ENCODE results near the gene MYO3B. TPM values are rescaled to one million over a fixed set of nuclear protein-coding genes. Genes with fewer than 3 reads are reported as not detected.

MYO3B gene
- total RNA-seq, 4 donors from 2014 or later: 0.09 to 9.1 TPM; not detected in 2

DNA sequence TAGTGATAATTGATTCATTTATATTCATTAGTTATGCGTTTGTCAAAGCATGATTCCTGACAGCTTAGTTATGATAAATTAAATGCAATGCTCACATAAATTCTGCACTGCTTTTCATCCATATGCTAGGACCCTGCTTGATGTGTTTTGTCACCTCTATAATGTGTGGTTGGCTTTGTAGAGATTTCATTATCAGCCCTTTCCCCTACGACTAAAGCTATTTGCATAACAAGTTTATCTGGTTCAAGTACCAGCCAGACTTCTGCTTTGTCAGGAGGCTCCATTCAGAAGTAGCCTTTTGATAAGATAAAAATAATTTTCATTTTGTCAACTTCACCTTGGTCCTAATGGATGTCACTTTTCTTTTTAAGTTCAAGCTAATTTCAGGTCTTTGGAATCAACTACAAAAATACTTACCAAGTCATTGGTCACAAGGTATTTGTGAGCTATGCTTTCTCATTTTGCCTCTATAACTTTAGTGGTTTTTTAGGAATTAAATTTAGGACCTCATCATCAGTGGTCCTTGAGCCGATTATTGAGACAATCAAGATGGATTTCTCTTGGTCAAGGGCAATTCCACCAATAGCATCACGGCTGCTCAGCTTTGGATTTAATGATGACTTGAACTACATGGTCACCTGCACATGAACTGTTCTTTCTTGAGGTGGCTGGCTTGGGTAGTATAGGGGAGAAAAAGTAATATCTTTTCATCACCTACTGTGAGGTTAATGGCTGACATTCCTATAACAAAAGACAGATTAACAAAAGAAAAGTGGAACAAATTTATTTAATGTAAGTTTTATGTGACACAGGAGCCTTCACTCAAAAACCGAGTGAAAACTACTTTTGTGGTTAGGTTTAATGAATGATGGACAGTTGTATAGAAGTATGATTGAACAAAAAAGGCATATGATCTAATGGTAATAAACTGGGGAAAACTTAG is 162.1 kb downstream of the MYO3B start:
- TF ChIP-seq, protein P1, sequence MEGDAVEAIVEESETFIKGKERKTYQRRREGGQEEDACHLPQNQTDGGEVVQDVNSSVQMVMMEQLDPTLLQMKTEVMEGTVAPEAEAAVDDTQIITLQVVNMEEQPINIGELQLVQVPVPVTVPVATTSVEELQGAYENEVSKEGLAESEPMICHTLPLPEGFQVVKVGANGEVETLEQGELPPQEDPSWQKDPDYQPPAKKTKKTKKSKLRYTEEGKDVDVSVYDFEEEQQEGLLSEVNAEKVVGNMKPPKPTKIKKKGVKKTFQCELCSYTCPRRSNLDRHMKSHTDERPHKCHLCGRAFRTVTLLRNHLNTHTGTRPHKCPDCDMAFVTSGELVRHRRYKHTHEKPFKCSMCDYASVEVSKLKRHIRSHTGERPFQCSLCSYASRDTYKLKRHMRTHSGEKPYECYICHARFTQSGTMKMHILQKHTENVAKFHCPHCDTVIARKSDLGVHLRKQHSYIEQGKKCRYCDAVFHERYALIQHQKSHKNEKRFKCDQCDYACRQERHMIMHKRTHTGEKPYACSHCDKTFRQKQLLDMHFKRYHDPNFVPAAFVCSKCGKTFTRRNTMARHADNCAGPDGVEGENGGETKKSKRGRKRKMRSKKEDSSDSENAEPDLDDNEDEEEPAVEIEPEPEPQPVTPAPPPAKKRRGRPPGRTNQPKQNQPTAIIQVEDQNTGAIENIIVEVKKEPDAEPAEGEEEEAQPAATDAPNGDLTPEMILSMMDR (IDR thresholded peaks at IDR 0.05): no peak
- no peak for TF ChIP-seq POLR2A (IDR thresholded peaks at IDR 0.05)
- no peak overlapping the region for H3K4me3 ChIP-seq
- intact Hi-C loops (cut with DNase I; ENCODE audit: low total_unique reads): no loop called here
- no peak overlapping the region for H3K27ac ChIP-seq
- no peaks in the 10 kb centered on the region for H3K4me1 ChIP-seq
- no peaks in the 10 kb centered on the region for H3K36me3 ChIP-seq
- no peak for DNase-seq
- H3K27me3 ChIP-seq: no peaks in the 10 kb centered on the region
- H3K9me3 ChIP-seq: no peaks in the 10 kb centered on the region

DNA sequence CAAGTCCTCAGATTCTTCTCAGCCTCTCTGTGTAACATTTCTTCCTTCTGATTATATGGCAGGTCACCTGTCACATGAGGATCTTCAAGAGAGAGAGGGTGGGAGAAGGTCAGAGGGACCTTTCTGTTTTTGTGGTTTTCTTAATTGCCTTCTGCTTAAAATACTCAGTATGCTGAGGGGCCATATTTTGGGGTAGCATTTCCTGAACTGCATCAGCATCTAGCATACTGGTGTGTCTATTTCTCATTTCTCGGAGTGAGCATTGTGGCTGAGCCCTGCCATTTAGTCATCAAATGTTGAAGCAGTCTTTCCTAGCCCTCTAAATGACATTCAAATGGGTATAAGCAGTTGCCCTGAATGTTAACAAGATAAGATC is 162.7 kb downstream of the MYO3B start:
- intact Hi-C loops (cut with DNase I; ENCODE audit: low total_unique reads): no loop called here
- no peak overlapping the region for H3K4me3 ChIP-seq

DNA sequence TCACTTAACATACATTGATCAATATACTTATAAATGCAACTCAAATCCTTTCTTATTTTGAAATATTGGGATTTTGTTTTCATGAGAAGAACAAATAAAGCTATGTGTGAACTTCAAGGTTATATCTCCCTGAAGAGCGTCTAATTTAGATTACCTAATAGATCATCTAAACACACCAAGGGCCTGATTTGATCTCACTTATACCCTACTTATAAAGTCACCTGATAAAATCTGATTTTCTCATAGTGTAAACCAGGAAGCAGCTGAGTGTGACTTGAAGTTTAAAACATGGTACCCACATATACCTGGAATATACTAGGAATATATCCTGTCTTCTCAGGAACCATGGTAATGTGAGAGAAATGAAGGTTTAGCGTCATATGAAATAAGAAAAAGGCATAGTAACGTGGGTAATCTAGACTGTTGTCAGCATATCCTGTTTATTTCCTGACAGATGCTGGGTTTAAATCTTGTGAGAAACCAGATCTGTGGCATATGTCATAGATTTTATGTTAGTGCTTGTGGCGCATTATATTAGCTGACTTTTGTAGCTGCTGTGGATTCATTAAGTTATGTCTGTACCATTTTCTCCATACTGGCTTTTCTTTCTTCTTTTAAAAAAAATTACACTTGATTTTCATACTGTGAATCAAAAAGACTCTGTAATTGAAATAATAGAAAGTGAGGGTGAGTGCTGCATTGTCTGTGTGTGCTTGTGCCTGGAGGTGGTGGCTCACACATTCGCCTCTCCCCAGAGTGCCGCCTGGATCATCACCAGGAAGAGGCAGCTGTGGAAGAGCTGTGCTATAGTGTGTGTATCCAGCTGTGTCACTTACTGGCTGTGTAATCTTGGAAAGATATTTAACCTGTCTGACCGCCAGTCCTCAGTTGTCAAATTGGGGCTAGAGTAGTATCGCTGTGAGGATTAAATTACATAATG is 164.0 kb downstream of the MYO3B start:
- Histone ChIP-seq H3K4me1 (no peaks in the 10 kb centered on the region), H3K36me3 (no peaks in the 10 kb centered on the region), H3K9me3 (no peaks in the 10 kb centered on the region), H3K27ac (no peak overlapping the region), H3K4me3 (no peak overlapping the region), H3K27me3 (no peaks in the 10 kb centered on the region)
- no peak for DNase-seq
- intact Hi-C loops (cut with DNase I; ENCODE audit: low total_unique reads): no loop called here
- no peak for TF ChIP-seq POLR2A (IDR thresholded peaks at IDR 0.05)
- TF ChIP-seq, protein P1 (IDR thresholded peaks at IDR 0.05): no peak

More for the DNA sequence above, 162.7 kb downstream of the MYO3B start:
- no peaks in the 10 kb centered on the region for H3K9me3 ChIP-seq
- H3K27me3 ChIP-seq: no peaks in the 10 kb centered on the region
- no peak overlapping the region for H3K27ac ChIP-seq
- H3K4me1 ChIP-seq: no peaks in the 10 kb centered on the region
- H3K36me3 ChIP-seq: no peaks in the 10 kb centered on the region
- no peak for TF ChIP-seq POLR2A (IDR thresholded peaks at IDR 0.05)
- TF ChIP-seq, protein P1 (IDR thresholded peaks at IDR 0.05): no peak
- DNase-seq: no peak

DNA sequence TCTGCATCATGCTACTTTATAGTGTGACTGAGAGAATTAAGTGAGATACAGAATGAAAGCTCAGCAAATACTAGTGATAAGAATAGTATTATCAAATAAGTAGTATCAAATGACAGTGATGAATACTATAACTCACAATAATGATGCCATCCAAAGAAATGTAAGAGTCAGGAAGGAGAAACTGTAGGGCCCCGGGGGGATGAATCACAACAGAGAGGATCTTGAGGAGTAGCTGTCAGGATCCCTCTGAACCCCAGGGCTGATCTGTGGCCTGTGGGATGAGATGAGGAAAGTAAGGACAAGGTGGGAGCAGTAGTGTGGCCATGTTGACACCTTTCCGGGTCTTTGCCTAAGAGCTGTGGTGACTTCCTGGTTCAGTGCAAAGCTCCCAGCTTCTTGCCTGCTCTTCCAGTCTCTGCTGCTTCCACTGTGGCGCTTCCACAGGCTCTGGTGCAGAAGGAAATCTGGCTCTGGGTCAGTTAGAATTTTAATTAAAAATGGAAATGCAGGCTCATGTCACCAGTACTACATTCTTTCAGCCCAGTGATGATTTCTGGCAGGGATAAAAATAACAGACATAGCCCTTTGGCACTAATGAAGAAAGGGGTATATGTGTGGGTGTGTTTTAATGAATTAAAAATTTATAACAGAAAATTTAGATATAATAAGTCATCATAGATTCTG is 166.9 kb downstream of the MYO3B start:
- H3K27ac ChIP-seq: no peak overlapping the region
- no peaks in the 10 kb centered on the region for H3K36me3 ChIP-seq
- H3K27me3 ChIP-seq: no peaks in the 10 kb centered on the region
- no peaks in the 10 kb centered on the region for H3K9me3 ChIP-seq
- TF ChIP-seq, protein P1 (IDR thresholded peaks at IDR 0.05): no peak
- TF ChIP-seq POLR2A (IDR thresholded peaks at IDR 0.05): no peak
- H3K4me3 ChIP-seq: no peak overlapping the region
- no peak for DNase-seq
- no peaks in the 10 kb centered on the region for H3K4me1 ChIP-seq
- intact Hi-C loops (cut with DNase I; ENCODE audit: low total_unique reads): no loop called here

Measured in uterus (tissue), 4 donors.